Measurements from ENCODE around the gene TNP1.

The TNP1 gene, protein sequence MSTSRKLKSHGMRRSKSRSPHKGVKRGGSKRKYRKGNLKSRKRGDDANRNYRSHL
- total RNA-seq, result 0 reads per million in 3 experiments

DNA sequence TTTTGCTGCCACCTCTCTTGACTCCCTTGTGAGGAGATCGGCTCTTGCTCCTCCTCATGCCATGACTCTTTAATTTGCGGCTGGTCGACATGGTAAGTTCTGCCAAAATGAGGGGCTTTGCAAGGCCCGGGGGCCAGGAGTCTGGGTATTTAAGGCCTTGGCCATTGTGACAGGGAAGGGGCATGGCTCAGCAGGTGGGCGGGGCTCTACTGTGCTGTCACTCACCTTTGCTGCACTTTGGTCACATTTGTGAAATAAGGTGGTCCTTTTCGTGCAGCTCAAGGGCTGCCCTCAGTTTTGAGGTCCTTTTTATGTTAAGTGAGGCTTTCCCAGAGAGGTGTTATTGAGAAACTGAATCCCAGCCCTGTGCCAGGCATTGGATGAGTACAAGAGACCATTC is at the start of gene TNP1:
Gene TNP1, minus strand, starts transcription at position 121 of the 400 bp plus-strand sequence. Its CDS starts 30 bp downstream, at position 91.
- DNase-seq, result no peak

DNA sequence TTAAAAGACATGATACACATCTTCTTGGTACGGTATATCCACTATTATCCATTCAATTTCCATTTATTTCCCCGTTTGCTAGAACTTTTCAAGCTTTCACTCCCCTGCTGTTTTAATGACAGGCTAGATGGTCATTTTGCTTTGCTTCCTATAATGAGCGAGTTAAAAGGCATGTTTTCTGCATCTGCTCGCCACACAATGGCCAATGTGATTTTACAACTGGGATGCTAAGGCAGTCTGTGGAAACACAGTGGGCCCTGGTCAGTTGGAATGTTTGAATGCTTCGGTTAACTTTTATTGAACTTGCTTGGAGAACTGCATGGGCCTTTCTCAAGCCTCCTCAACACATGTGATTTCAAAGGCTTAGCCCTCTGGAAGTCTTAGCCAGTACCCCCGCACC is 48.4 kb upstream of the TNP1 start:
- no peak for DNase-seq

DNA sequence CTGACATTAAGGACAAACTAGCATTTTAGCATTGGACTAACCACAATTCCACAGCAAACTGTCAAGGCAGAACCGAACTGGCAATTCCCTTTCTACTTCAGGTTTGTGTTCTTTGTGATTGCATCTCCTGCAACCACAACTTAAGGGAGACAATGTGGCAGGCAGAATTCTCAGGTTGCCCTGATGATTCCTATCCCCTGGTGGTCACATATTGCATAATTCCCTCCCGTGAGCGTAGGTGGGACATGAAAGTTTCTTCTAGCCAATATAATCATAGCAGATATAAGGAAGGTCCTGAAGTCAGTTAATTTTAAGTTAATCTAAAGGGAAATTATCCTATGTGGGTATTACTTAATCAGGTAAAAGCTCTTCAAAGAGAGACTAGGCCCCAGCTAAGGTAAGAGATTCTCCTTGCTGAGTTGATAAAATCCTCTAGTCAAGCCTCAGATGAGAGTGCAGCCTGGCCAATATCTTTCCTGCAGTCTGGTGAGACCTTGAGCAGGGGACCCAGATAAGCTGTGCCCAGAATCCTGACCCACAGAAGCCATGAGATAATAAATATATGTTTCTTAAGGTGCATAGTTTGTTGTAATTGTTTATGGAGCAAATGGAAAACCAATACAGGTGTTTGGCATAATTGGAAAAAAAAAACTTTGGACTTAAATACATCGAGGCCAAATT is 45.9 kb upstream of the TNP1 start:
- no peak for DNase-seq

DNA sequence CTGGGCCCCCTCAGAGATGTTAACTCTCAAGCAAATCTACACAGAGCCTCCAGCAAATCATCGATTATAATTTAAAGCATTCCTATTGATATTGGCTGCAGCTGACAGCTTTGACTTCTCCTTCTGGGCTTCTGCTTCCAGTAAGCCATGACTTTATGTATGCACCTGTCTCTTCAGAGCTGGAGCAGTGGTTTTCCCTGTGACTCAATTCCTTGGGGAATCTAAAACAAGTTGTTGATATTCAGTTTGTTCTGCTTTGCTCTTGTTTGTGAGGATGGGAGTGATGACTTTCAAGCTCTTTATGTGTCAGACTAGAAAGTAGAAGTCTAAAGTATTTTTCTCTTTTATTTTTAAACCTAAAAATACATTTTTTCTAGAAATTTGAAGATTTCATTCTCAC is 45.1 kb upstream of the TNP1 start:
- no peak for DNase-seq

DNA sequence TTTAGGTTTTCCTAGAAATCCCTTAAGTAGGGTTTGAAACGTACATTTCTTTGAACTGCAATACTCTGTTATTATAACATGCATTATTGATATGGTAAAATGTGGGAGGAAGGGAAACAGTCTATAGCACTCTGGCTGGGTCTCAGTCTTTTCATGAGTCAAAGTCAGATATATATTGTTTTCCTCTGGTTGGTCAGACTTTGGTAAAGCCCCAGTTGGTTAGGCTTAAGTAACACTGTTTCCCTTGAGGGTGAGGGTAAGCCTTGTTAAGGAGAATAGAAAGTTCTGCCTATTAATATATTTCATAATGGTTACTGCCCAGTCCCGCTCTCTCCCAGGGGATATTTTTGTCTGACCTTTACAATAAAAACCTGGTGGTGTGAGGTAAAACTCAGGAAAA is 44.7 kb upstream of the TNP1 start:
- DNase-seq, result no peak

DNA sequence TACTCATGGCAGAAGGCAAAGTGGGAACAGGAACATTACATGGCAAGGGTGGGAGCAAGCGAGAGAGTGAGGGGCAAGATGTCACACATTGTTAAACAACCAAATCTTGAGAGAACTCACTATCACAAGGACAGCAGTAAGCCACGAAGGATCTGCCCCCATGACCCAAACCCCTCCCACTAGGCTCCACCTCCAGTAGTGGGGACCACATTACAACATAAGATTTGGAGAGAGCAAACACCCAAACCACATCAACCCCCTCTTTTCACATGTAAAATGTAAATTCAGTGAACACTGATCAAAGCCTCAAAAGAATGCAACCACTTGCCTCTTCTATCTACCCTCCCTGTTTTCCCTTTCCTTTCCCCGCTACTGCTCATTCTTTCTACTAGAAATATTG is 43.6 kb upstream of the TNP1 start:
- no peak for DNase-seq

DNA sequence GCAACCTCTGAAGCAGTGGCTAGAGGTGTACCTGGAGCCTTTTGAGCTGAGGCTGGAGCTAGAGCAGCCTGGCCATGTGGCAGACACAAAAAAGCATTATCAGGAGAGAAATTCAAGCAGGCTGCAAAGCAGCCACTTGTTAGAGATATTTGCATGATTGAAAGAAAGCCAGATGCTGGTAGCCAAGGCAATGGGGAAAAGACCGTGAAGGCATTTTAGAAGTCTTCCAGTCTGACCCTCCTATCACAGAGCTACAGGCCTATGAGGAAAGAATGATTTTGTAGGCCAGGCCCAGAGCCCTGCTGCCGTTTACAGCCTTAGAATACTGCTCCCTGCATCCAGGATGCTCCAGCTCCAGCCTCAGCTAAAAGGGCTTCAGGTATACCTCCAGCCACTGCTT is 41.4 kb upstream of the TNP1 start:
- no peak for DNase-seq

DNA sequence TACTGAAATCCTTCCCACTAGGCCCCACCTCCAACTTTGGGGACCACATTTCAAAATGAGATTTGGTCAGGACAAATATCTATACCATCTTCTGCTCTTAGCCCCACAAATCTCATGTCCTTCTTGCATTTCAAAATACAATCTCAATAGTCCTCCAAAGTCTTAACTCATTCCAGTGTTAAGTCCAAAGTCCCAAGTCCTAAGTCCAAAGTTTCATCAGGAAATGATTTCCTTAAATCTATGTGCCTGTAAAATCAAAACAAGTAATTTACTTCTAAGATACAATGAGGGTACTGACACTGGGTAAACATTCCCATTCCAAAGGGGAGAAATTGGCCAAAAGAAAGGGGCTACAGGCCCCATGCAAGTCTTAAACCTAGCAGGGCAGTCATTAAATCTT is 40.5 kb upstream of the TNP1 start:
- DNase-seq, result no peak

DNA sequence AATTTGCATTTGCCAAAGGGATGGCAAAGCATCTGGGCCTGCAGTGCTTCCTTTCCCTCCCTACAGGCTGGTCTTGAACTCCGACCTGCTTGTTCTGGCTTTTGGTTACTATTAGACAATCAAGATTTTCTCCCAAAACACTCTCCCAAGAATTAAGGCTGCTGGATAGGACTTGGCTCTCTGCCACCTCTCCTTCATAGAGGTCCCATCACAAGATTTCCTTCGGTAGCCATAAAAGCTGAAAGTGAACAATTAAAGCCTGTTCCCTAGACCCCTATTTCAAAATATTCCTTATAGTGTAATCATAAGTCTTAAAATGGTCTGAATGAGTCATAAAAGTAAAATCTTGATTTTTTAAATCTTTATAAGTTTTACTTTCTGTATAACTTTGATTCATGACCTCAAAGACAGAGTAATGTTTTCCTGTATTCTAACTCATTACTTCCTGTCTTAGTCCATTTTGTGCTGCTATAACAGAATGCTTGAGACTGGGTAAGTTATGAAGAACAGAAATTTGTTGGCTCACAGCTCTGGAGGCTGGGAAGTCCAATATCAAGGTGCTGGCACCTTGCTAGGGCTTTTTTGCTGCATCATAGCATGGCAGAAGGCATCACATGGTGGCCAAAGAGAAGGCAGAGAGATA is 37.8 kb upstream of the TNP1 start:
- no peak for DNase-seq

DNA sequence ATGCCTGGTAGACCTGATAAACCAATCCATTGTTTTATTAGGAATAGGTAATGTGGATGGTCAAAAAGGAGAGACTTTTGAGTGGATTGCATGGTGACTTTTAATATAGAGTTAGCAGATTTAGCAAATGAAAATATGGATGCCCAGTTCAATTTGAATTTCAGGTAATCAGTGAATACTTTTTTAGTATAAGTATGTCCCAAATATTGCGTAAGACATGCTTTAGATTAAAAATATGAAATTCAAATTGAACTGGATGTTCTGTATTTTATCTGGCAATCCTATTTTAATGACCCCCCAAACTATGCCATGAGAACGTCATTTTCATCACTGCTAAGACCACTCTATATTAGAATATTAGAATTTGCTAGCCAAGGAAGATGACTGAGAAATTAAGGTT is 30.3 kb upstream of the TNP1 start:
- DNase-seq, result no peak

DNA sequence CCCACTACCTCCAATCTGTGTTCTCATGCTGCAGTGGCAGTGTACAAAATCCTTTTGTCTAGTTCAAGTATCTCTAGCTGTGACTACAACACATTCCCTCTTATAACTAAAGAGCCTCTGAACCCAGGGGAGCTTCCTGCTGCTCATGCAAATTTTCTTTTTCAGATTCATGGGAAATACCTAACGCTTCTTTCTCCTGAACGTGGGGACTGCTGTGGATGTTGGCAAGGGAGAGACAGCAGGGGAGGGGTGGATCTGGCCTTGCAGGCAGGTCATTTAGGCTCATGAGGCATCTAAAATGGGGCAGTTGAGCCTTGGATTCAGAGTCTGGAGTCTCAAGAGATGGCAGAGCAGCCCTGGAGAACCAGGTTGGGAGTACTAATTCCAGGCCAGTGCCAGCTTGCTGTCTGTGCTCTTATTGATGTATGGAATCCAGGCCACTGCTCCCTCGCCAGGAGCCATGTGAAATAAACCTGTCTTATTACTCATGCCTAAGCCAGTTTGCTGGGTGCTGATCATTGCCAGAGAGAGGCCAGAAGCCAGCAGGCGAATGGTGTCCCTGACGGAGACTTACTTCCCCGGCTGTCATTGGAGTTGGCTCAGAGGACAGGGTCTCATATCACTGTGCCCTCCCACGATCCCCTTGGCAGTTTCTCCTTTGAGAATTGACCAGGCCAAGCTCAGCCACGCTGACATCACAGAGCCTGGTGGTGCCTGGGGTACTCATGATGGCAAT is 29.2 kb upstream of the TNP1 start:
- no peak for DNase-seq

DNA sequence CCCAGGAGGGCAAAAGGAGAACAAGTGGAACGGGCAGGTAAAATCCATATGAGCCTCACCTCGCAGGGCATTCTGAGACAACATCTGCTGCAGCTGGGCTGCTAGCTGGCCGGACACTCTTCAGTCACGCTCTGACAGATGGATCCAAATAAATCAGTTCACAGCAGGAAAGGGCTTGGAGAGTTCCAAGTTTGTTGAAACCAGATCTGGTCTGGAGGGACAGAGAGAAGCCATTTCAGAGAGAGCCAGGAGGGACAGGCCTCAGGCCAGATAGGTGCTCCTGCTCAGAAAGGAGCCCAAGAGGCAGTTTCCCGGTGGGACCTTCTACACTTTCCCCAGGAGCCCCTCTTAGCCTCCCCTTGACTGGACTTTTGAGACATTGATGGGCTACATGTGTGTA is 28.2 kb upstream of the TNP1 start:
- no peak for DNase-seq

DNA sequence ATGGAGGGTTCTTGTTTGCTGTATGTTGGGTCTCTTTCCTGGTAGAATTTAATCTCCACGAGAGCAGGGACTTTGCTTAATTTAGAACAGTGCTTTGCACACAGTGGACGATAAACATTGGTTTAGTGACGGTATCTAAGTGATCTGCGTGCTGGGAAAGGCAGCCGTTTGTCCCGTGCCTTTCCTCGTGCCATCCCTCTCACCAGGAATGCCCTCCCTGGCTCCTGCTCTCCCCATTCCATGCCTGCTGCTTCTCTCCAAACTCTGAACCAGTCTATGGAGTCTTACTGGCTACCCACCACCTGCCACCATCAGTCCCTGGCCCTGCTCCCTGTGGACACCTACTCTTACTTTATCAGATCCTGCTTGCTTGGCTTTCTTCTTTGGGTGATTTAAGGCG is 27.3 kb upstream of the TNP1 start:
- DNase-seq, result no peak

DNA sequence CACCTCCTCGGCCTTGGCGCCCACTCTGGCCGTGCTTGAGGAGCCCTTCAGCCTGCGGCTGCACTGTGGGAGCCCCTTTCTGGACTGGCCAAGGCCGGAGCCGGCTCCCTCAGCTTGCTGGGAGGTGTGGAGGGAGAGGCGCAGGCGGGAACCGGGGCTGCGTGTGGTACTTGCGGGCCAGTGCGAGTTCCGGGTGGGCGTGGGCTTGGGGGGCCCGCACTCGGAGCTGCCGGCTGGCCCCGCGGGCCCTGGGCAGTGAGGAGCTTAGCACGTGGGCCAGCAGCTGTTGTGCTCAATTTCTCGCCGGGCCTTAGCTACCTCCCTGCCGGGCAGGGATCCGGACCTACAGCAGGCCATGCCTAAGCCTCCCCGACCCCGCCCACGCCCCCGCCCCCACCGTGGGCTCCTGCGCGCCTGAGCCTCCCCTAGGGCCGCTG is 25.3 kb upstream of the TNP1 start:
- DNase-seq, result no peak

DNA sequence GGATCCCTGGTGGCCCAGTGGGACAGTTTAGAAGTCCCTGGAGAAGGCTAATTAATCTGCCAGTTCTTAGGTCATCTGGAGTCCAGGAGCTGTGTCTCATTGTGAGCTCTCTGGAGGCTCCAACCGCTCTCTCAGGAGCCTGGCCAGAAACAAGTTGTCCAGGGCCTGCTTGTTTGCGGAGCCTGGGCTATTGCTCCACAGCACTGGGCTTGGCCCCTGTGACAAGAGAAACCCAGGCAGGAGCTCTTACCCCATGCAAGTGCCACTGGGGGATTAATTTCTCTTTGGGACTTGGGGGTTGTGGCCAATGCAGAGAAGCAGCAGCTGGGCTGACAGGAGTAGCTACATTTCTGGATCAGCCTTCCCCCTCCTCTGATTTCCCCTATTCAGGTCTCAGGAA is 24.5 kb upstream of the TNP1 start:
- no peak for DNase-seq

DNA sequence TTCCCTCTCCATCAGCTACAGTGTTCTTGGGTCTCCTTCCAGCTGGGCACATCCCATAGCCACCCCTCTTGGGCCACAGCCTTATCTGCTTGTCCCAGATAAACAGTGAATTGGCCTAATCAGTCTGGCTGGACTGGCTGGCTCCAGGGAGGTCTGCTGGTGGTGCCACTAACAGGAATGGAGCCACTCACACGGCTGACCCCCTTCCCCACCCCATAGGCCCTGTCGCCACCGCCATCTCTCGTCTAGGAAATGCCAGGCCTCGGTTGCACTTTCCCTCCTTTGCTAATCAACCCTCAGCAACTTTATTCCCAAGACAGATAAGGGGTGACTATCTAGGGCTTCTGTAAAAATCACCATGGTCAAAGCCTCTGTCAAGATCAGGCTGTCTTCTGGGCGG is 23.0 kb upstream of the TNP1 start:
- no peak for DNase-seq

DNA sequence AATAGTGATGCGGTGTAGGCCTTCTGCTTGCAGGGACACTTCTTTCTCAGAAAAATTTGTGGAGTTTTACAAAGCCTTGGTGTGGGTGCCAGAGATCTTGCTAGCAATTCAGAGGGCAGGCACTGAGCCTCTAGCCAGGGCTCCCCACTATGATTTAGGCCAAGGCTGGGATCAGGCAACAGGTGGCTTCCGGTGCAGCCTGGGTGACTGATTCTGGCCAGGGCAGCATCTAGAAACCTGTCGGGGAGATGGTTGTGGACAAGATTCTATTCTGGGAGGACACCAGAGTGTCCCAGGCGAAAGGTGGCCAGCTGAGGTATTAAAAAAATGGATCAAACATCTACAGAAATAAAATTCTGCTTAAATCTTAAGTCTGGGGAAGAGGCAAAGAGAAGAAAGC is 21.5 kb upstream of the TNP1 start:
- no peak for DNase-seq

DNA sequence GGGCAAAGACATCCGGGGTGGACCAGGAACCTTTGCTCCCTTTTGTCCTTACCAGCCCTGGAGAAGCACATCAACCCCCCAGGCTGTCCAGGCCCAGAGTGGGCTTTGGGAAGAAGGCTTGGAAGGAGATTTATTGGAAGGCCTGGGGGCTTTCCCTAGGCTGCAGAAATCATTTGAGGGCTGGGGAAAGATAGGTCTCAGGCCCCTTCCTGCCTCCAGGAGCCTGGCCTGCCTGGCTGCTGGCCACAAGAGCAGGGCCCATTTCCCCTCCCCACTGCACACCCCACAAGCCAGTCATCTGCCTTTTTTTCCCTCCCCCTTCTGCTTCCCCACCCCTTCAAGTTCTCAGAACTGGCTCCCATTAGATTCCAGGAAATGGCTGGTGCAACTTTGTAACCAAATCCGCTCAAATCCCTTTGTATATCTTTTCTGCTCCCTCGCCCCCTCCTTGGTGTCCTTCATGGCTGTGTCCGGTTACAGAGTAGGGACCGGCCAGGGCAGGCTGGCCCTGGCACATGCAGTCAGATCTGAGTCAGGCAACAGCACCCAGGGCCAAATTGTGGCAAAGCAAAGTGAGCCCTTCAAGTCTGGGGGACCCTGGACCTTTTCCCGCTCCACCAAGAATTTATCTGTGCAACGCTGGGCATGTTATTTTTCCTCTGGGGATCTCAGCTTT is 20.8 kb upstream of the TNP1 start:
- DNase-seq, result no peak

DNA sequence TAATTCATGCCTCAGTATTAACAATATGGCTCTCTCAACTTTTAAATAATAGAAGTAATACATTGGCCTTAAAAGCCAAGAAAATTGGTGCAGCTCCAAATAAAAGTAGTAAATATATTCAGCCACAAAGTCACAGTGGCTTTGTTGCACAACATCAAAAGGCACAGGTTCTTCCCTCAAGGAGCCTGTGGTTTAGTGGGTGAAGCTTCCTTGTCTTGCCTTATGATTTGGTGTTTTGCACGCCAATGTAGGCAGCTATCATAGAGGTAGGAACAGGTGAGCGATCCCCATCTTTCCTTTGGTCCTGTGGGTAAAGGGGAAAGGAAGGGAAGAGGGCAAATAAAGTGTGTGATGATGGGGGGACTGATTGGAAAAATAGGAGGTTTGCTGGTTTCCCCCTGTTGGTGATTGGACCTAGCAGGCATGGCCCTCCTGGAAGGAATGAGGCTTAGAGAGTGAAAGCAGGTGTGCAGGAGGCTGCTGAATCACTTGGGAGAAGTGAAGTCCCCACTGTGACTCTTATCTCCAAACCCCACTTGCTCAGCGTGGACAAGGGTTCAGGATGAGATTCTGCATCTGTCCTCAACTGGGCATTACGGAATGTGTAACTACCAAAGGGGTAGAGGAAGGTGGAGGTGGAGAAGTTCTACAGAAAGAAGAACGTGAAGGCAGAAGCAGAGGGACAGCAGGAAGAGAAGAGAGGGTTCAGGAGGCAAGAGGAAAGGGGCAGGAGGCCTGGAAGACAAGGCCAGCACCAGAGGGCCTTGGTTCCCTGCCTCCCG is 20.1 kb upstream of the TNP1 start:
- no peak for DNase-seq

DNA sequence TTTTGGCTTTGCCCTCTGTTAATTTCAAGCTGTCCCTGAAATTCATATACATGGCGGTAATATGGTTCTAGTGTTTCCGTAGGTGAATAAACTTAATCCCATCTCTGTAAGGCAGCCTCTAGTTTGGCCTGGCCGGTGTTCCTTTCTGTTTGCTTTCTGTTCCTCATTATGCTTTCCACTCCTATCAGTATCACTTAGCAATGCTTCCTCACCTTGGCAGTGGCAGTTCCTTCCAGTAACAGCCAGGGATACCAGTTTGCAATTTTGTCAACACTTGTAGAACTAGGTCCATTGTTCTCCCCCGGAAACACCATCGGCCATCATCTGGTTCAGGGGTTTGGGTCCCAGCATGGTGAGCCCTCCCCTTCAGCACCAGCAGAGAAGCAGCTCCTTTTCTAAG is 18.2 kb upstream of the TNP1 start:
- DNase-seq, result no peak

DNA sequence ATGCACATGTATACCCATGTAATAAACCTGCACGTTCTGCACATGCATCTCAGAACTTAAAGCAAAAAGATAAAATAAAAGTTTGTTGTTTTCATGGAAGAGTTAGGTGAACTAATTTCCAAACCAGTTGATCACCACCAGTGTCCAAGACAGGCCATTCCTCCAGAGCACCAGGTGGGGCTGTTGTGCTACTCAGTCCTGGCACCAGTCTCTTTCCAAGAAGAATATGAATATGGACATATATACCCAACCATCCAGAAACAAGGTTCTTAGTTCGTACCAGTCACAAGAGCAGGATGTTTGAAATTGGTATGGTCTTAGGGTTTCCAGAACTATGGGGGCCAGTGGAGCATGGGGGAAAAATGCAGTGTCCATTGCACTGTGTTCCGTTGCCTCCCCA is 17.2 kb upstream of the TNP1 start:
- DNase-seq, result no peak

DNA sequence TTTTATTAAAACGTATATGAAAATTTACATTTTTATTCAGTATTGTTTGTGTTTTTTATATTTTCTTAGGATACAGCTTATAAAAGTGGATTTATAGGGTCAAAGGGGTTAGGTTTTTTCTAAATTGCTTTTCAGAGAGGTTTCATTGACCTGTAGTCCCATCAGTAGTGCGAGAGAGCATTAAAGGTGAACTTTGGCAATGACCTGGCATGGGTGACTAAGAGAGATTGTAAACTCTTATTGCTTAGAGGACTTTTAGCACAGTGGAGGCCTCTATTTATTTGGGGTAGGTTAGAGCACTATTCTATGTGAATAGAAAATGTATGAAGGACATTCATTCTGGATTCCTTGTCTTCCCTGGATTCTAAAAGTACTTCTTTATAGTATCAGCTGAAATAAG is 16.0 kb upstream of the TNP1 start:
- no peak for DNase-seq

DNA sequence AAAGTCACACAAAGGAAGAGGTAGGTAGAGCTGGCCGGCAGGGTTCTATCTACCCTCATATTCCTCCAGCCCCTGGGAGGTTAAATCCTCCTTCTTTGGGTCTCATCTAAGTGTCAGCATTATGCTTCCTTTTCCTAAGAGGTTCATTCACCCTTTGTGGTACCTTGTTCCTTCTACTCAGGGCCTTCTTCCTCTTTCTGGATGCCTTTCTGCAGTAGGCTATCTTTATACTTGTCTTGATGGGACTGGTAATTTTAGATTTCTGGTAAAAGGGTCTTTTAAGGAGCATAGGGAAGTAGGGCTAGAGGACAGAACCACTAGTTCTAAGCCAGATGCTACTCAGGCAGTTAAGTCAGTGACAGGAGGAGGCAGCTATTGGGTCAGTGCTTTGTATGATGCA is 13.7 kb upstream of the TNP1 start:
- no peak for DNase-seq
